ENCODE results near the gene TMEM151B.

The TMEM151B gene

GRCh38 chr6:44251576-44252524, 18.4 kb upstream of the TMEM151B start:
- no peaks in the 10 kb centered on the region for H3K9me3 Mint-ChIP-seq
- no peak for ATAC-seq (replicated peaks)
- no peak for DNase-seq
- peaks cover 83 to 100% of the 10 kb centered on the region in 2 donors for H3K36me3 Mint-ChIP-seq
- peaks cover 72 to 97% of the 10 kb centered on the region in 2 donors for H3K4me1 Mint-ChIP-seq
- peaks cover 0 to 3% of the 10 kb centered on the region in 2 donors for H3K27me3 Mint-ChIP-seq
- peak overlapping the region; percentile 85 for H3K27ac Mint-ChIP-seq
- peak overlapping the region in 1 of 2 donors; percentile 77 for H3K4me3 Mint-ChIP-seq

DNA sequence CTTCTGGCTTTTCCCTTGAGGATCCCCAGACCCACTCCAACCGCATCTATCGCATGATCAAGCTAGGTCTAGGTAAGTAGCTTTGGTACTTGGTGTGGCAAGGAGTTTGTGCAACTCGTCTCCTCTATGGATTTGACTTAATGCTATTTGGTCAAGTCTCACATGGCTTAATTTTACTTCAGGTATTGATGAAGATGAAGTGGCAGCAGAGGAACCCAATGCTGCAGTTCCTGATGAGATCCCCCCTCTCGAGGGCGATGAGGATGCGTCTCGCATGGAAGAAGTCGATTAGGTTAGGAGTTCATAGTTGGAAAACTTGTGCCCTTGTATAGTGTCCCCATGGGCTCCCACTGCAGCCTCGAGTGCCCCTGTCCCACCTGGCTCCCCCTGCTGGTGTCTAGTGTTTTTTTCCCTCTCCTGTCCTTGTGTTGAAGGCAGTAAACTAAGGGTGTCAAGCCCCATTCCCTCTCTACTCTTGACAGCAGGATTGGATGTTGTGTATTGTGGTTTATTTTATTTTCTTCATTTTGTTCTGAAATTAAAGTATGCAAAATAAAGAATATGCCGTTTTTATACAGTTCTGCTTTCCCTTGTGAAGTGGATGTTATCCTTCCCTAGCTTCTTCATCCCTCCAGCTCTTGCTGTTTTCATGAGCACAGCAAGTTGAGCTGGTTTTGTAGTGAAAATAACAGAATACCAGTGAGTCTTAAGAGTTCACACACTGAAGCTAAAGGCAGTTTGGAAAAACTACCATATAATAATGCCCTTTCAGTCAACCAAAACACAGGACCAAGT, 16.7 kb upstream of the TMEM151B start:
- Mint-ChIP-seq H3K27me3 (no peaks in the 10 kb centered on the region), H3K36me3 (peaks cover 78 to 95% of the 10 kb centered on the region in 2 donors), H3K4me3 (peak overlapping the region; percentile 66 to 87), H3K4me1 (peaks cover 74 to 97% of the 10 kb centered on the region in 2 donors), H3K9me3 (no peaks in the 10 kb centered on the region), H3K27ac (peak overlapping the region; percentile 85)
- ATAC-seq (replicated peaks) (no peak), DNase-seq (no peak)

- Mint-ChIP-seq H3K36me3 (peaks cover 75 to 94% of the 10 kb centered on the region in 2 donors), H3K4me3 (peak overlapping the region; percentile 87 to 96), H3K9me3 (no peaks in the 10 kb centered on the region), H3K27ac (peak overlapping the region; percentile 98), H3K4me1 (peaks cover 73 to 96% of the 10 kb centered on the region in 2 donors), H3K27me3 (no peaks in the 10 kb centered on the region)
- no peak for DNase-seq
- ATAC-seq (replicated peaks), result no peak
These were observed 15.8 kb upstream of the TMEM151B start for GRCh38 chr6:44254191-44255104.

DNA sequence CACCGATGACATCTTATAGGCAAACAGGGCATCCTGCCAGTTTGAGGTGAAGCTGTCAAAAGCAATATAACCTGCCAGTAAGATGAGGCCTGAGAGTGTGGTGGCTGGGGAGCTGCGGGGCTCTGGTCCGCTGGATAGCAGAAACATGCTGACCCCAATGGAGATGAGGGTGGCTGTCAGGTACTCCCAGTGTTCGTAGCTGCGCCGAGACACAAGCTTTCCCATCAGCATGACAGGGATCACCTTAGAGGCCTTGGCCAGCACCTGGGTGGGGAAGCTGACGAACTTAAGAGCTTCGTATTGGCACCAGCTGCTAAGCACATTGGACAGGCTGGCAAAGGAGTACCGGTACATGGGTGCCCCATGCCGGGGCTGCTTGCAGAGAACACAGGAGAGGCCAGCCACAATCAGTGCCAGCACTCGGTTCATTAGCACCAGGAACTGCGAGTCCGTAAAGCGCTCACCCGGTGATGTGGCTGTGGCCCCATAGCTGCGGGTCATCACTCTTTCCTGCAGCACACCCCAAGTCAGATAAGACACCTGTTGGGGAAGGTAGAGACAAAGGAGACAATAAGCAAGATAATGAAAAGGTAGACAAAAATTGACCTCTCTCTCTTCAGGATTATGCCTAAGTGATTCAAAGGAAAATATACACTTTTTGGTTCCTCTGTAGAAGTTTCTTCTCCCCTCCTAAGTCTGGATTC, 15.0 kb upstream of the TMEM151B start:
- Mint-ChIP-seq H3K9me3 (no peaks in the 10 kb centered on the region), H3K36me3 (peaks cover 74 to 92% of the 10 kb centered on the region in 2 donors), H3K27me3 (no peaks in the 10 kb centered on the region), H3K4me1 (peaks cover 70 to 93% of the 10 kb centered on the region in 2 donors), H3K27ac (peak overlapping the region; percentile 98), H3K4me3 (peak overlapping the region; percentile 87 to 96)
- DNase-seq (no peak), ATAC-seq (replicated peaks) (no peak)

DNA sequence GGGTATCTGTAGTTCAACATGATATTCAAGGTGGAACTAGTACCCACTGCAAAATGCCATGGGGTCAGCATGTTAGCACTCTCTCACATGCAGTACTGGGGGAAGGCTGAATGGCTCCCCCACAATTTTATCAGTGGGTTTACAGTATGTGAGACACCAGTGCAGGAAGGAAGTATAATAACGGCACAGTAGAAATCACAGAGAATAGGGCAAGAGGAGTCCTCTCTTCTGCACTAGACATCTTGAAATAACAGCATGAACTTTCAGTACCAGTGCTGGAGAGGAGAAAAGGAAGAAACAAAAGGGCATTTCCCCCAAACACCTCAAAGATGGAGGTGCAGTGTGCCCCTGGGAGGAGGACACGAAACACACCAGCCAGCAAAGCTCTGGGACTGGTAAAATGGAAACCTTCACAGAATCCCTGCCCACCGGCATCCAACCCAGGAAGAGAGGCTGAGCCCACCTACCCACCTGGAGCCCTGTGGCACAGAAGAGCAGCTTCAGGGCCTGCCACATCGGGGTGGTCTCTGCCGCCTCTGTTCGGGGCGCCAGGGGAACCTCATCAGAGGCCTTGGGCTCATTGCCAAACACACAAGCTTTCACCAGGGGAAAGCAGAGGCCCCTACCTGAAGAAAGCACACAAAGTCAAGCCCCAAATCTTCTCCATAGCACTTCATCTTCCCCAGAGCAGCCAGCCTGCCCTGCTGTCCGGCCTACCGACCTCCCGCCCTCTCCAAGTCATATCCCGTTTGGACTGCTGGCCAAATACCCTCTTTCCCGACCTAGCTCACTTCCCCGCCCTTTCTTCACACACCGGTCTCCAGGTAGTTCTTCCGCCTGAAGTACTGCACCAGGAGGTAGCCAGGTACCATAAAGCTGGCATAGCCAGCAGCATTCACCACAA, 14.1 kb upstream of the TMEM151B start:
- DNase-seq, result no peak
- peaks cover 76 to 93% of the 10 kb centered on the region in 2 donors for H3K4me1 Mint-ChIP-seq
- peak overlapping the region; percentile 87 to 96 for H3K4me3 Mint-ChIP-seq
- H3K27ac Mint-ChIP-seq, result peak overlapping the region; percentile 98
- H3K9me3 Mint-ChIP-seq, result no peaks in the 10 kb centered on the region
- peak in 1 of 2 donors; percentile 1 for ATAC-seq (replicated peaks)
- peaks cover 75 to 92% of the 10 kb centered on the region in 2 donors for H3K36me3 Mint-ChIP-seq
- no peaks in the 10 kb centered on the region for H3K27me3 Mint-ChIP-seq

GRCh38 chr6:44256775-44257024, 13.6 kb upstream of the TMEM151B start:
- Mint-ChIP-seq H3K27me3 (no peaks in the 10 kb centered on the region), H3K27ac (peak overlapping the region; percentile 98), H3K4me3 (peak overlapping the region; percentile 87 to 96), H3K9me3 (no peaks in the 10 kb centered on the region), H3K36me3 (peaks cover 77 to 91% of the 10 kb centered on the region in 2 donors), H3K4me1 (peaks cover 75 to 94% of the 10 kb centered on the region in 2 donors)
- DNase-seq (no peak), ATAC-seq (replicated peaks) (peak in 1 of 2 donors; percentile 0)

DNA sequence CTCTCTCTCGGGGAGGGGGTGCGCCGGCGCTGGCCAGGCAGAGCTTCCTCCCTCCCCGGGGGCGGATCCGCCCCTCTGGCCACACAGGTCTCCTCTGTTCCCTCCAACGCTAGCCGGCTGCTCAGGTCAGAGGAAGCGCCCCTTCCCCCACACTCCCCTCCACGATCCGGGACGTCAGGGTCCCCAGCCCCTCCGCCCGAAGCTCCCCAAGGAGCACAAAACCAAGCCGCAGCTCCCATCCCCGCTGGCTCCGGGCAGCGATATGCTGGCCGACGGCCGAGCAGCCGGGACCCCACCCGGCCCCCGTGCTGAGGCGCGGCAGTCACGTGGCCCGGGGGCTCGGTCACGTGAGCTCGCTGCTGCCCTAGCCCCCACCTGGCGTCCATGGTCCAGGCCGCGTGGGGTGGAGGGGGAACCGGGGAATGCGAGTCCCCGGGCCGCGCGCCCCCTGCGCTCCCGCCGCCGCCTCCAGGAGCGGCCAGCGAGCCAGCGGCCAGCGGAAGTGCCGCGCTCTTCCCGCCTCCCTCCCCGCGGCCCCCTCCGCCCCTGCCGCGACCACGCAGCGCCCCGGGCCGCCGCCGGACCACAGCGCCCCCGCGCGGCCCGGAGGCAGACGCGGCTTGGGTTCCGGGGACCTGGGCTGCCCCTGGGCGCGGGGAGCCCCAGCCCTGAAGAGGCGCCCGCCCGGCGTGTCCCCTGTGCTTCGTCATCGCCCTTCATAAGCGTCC, 13.1 kb upstream of the TMEM151B start, which contains the start of gene SLC35B2:
TSS of gene SLC35B2 (minus strand) at position 504 of the 728 bp plus-strand sequence. CDS start at position 386, 118 bp downstream.
- Mint-ChIP-seq H3K4me3 (peak within 1 kb of the TSS; percentile 87 to 96), H3K4me1 (peaks cover 75 to 94% of the 10 kb centered on the region in 2 donors), H3K27ac (peak within 1 kb of the TSS; percentile 98), H3K27me3 (no peaks in the 10 kb centered on the region), H3K36me3 (peaks cover 78 to 90% of the 10 kb centered on the region in 2 donors), H3K9me3 (no peaks in the 10 kb centered on the region)
- ATAC-seq (replicated peaks) (peak; percentile 47 to 54), DNase-seq (peak; percentile 86)

GRCh38 chr6:44257753-44258324, 12.4 kb upstream of the TMEM151B start:
- H3K4me1 Mint-ChIP-seq, result peaks cover 72 to 94% of the 10 kb centered on the region in 2 donors
- peak overlapping the region; percentile 98 for H3K27ac Mint-ChIP-seq
- H3K36me3 Mint-ChIP-seq, result peaks cover 78 to 90% of the 10 kb centered on the region in 2 donors
- peak; percentile 40 to 50 for ATAC-seq (replicated peaks)
- H3K9me3 Mint-ChIP-seq, result no peaks in the 10 kb centered on the region
- peak overlapping the region; percentile 83 to 88 for H3K4me3 Mint-ChIP-seq
- H3K27me3 Mint-ChIP-seq, result no peaks in the 10 kb centered on the region
- DNase-seq, result peak; percentile 85

GRCh38 chr6:44258325-44258863, 11.9 kb upstream of the TMEM151B start:
- Mint-ChIP-seq H3K4me3 (peak overlapping the region; percentile 83 to 88), H3K36me3 (peaks cover 78 to 90% of the 10 kb centered on the region in 2 donors), H3K27ac (peak overlapping the region; percentile 98), H3K9me3 (no peaks in the 10 kb centered on the region), H3K4me1 (peaks cover 69 to 94% of the 10 kb centered on the region in 2 donors), H3K27me3 (no peaks in the 10 kb centered on the region)
- ATAC-seq (replicated peaks) (peak; percentile 11 to 20), DNase-seq (peak; percentile 65)

DNA sequence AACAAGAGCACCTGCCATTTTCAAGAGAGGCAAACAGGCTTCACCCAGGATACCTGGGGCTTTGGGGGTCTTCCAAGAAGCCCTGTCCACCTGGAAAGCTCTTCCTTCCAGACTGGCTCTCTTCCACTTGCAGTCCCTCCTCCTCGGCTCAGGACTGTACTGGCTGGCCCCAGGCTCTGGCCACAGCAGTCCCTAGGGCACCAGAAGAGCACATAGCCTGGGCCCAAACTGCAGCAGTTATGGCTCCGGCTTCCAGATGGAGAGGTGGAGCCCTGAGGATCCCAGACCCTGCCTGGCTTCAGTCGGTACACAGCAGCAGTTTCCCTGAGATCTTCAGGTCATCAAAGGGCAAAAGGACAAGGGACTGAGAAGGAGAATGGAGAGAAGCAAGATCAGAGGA, 11.3 kb upstream of the TMEM151B start:
- peaks cover 65 to 91% of the 10 kb centered on the region in 2 donors for H3K4me1 Mint-ChIP-seq
- DNase-seq, result no peak
- no peaks in the 10 kb centered on the region for H3K27me3 Mint-ChIP-seq
- peak overlapping the region; percentile 98 for H3K27ac Mint-ChIP-seq
- H3K36me3 Mint-ChIP-seq, result peaks cover 79 to 90% of the 10 kb centered on the region in 2 donors
- H3K9me3 Mint-ChIP-seq, result no peaks in the 10 kb centered on the region
- H3K4me3 Mint-ChIP-seq, result peak overlapping the region; percentile 83 to 88
- no peak for ATAC-seq (replicated peaks)

DNA sequence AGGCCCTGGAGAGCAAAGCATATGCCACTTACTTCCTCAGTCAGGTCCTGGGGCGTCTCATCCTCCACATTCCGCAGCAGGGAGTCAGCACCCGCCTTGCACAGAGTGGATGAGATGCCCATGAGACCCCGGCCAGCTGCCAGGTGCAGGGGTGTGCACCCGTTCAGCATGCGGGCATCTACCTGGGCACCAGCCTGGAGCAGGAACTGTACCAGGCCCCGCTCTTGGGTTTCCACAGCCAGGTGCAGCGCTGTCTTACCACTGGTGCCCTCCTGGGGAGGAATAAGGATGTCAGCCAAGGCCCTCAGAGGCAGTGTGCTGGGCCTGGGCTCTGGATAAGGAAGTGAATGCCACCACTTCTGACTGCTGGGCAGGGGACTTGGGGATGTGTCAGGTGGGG, 10.2 kb upstream of the TMEM151B start:
- Mint-ChIP-seq H3K36me3 (peaks cover 83 to 90% of the 10 kb centered on the region in 2 donors), H3K4me1 (peaks cover 57 to 80% of the 10 kb centered on the region in 2 donors), H3K27ac (peak overlapping the region; percentile 100), H3K4me3 (peak overlapping the region; percentile 100), H3K9me3 (no peaks in the 10 kb centered on the region), H3K27me3 (no peaks in the 10 kb centered on the region)
- ATAC-seq (replicated peaks), result peak; percentile 3 to 5
- peak; percentile 54 for DNase-seq
